IPS-18c (cell line): ENCODE results near the gene SLC16A9.
A peak's percentile ranks its signal among the peaks of the same experiment; 100 is the strongest.
"Not testable (repeated sequence)": the region's sequence is repeated elsewhere in the genome, so short reads cannot be mapped to it uniquely, and the experiment has no call there.

ENCODE experiments used
- H3K4me3 ChIP-seq: 2 replicates; pipeline ENCODE4 v1.7.0; 2013; ENCODE audit warnings: low read depth, mild to moderate bottlenecking, low read length, moderate library complexity; ENCODE audit not compliant: insufficient read depth
- H3K9me3 ChIP-seq: one replicate; pipeline ENCODE4 v1.6.1; 2013; ENCODE audit warnings: mild to moderate bottlenecking, low read length, moderate library complexity; ENCODE audit not compliant: control insufficient read depth, insufficient read depth

Gene SLC16A9, protein sequence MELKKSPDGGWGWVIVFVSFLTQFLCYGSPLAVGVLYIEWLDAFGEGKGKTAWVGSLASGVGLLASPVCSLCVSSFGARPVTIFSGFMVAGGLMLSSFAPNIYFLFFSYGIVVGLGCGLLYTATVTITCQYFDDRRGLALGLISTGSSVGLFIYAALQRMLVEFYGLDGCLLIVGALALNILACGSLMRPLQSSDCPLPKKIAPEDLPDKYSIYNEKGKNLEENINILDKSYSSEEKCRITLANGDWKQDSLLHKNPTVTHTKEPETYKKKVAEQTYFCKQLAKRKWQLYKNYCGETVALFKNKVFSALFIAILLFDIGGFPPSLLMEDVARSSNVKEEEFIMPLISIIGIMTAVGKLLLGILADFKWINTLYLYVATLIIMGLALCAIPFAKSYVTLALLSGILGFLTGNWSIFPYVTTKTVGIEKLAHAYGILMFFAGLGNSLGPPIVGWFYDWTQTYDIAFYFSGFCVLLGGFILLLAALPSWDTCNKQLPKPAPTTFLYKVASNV

GRCh38 chr10:59709395-59710125 lies at the start of gene SLC16A9:
SLC16A9 (minus strand) TSS chr10:59709850; CDS start chr10:59684291, 25,559 bp downstream.
- Histone ChIP-seq H3K9me3 (peaks cover 2% of the 10 kb centered on the region), H3K4me3 (peak within 1 kb of the TSS; percentile 85)

DNA sequence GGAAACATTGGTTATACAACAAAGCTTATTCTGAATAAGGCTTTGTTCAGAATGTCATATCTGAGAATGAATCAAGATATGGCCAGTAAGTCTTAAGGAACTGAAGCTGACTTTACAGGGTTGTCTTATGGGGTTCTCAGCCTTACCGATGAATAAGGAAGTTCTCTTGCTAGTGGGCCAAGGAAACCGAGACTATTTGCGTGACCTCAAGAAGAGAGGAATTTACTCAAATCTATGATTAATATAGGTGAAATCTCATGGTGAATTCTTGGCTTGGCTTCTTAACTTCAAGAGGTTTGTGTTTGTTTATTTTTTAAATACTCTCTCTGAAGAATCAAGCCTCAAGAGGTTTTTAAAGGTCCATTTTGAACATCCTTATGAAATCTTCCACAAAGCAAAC lies 48.3 kb upstream of the SLC16A9 start:
- no peaks in the 10 kb centered on the region for H3K9me3 ChIP-seq
- H3K4me3 ChIP-seq = no peak overlapping the region

GRCh38 chr10:59754951-59755350 lies 45.3 kb upstream of the SLC16A9 start:
- Histone ChIP-seq H3K9me3 (no peaks in the 10 kb centered on the region), H3K4me3 (no peak overlapping the region)

GRCh38 chr10:59753267-59753666 lies 43.6 kb upstream of the SLC16A9 start, which contains the start of gene MRLN:
MRLN (minus strand) TSS chr10:59753455.
- Histone ChIP-seq H3K9me3 (no peaks in the 10 kb centered on the region), H3K4me3 (no peak within 1 kb of the TSS)

- H3K9me3 ChIP-seq = no peaks in the 10 kb centered on the region
Measured at GRCh38 chr10:59752278-59752940, 42.8 kb upstream of the SLC16A9 start.

DNA sequence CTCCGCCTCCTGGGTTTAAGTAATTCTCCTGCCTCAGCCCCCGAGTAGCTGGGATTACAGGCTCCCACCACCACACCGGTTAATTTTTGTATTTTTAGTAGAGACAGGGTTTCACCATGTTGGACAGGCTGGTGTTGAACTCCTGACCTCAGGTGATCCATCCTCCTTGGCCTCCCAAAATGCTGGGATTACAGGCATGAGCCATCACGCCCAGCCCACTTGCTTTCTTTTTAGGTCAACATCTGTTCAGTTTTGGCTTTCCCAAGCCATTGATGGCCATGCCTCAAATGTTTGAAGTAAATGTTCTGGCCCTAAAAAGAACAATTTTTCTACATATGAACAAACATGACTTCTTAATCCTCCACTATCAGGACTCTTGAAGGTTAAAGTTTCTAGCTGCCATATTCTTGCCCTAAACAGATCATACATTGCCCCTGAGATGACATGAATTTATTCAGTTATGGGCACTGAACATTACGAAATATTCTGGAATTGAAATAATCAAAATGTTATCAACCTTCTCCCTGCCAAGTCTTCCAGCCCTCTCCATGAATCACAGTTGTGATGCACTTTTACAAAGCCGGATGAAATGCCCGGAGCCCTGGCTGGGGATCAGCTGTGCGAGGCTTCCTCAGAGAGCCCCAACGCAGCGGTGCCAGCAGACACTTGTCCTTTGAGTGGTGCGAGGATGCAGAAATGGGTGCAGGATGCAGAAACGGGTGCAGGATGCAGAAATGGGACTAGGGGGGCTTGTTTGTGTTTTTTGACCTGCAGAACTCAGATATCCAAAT lies 40.7 kb upstream of the SLC16A9 start:
- no peaks in the 10 kb centered on the region for H3K9me3 ChIP-seq
- H3K4me3 ChIP-seq = no peak overlapping the region

More at GRCh38 chr10:59752278-59752940, 42.8 kb upstream of the SLC16A9 start:
- H3K4me3 ChIP-seq = no peak overlapping the region

- no peak overlapping the region for H3K4me3 ChIP-seq
- no peaks in the 10 kb centered on the region for H3K9me3 ChIP-seq
Measured at GRCh38 chr10:59748834-59749233, 39.2 kb upstream of the SLC16A9 start.

GRCh38 chr10:59745163-59745650 lies 35.6 kb upstream of the SLC16A9 start:
- Histone ChIP-seq H3K9me3 (peaks cover 4% of the 10 kb centered on the region), H3K4me3 (no peak overlapping the region)

- H3K4me3 ChIP-seq, H3K9me3 ChIP-seq: not testable (repeated sequence)
Measured at GRCh38 chr10:59744762-59745161, 35.1 kb upstream of the SLC16A9 start.

DNA sequence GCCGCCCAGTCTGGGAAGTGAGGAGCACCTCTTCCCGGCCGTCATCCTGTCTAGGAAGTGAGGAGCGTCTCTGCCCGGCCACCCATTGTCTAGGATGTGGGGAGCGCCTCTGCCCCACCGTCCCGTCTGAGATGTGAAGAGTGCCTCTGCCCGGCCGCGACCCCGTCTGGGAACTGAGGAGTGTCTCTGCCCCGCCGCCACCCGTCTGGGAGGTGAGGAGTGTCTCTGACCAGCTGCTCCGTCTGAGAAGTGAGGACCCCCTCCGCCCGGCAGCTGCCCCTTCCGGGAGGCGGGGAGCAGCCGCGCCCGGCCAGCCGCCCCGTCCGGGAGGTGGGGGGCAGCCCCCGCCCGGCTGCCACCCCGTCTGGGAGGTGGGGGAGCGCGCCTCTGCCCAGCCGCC lies 34.5 kb upstream of the SLC16A9 start:
- H3K4me3 ChIP-seq, H3K9me3 ChIP-seq: not testable (repeated sequence)

DNA sequence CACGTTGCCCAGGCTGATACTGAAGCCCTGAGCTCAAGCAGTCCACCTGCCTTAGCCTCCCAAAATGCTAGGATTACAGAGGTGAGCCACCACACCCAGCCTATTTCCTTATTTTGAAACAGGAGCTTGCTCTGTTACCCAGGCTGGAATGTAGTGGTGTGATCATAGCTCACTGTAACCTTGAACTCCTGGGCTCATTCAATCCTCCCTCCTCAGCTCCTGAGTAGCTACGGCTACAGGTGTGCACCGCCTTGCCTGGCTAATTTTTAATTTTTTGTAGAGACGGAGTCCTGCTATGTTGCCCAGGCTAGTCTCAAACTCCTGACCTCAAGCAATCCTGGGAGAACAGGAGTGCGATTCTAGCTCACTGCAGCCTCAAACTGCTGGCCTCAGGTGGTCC lies 31.9 kb upstream of the SLC16A9 start:
- Histone ChIP-seq H3K4me3 (no peak overlapping the region), H3K9me3 (peaks cover 4% of the 10 kb centered on the region)

- Histone ChIP-seq H3K9me3 (peaks cover 4% of the 10 kb centered on the region), H3K4me3 (no peak overlapping the region)
Measured at GRCh38 chr10:59741048-59741447, 31.4 kb upstream of the SLC16A9 start.

- H3K9me3 ChIP-seq = no peaks in the 10 kb centered on the region
Measured at GRCh38 chr10:59736749-59737148, 27.1 kb upstream of the SLC16A9 start.

DNA sequence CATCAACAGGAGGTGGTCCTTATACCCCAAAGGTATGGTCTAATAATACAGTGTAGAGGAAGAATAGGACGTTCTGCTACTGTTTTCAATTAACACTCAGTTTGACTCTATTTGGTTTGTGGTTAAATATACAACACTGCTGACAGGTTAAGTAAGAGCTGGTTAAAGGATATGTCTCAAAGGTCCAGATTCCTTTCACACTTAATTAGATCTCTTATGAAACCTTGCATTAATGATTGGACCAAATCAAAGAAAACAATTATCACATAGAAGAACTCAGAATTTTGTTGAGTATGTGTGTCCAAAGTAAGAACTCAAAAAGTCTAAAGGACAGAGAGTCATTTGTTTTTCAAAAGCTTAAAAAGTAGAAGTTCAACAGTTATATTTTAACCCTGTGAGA lies 25.6 kb upstream of the SLC16A9 start:
- Histone ChIP-seq H3K9me3 (no peaks in the 10 kb centered on the region), H3K4me3 (no peak overlapping the region)

More at GRCh38 chr10:59736749-59737148, 27.1 kb upstream of the SLC16A9 start:
- no peak overlapping the region for H3K4me3 ChIP-seq

GRCh38 chr10:59734014-59734462 lies 24.4 kb upstream of the SLC16A9 start:
- Histone ChIP-seq H3K4me3 (no peak overlapping the region), H3K9me3 (no peaks in the 10 kb centered on the region)

DNA sequence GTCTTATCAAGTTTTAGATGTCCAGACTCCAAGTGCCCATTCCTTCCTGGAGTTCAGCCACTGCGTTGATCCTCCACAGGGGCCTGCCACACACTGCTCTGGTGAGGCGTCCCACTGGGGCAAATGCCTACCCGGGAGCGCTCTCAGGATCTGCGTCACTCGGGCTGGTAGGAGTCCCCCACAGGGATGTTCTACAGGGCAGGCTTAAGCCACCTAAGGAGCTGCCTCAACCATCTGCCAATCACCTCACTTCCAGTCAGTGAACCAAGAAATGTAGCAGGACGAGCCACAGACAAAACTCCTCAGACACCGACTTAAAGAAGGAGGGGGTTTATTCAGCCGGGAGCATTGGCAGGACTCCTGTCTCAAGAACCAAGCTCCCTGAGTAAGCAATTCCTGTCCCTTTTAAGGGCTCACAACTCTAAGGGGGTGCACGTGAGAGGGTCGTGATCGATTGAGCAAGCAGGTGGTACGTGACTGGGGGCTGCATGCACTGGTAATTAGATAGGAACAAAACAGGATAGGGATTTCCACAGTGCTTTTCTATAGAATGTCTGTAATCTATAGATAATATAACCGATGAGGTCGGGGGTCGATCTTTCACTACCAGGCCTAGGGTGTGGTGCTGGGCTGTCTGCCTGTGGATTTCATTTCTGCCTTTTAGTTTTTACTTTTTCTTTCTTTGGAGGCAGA lies 23.8 kb upstream of the SLC16A9 start:
- H3K4me3 ChIP-seq, H3K9me3 ChIP-seq: not testable (repeated sequence)
